Measurements from ENCODE around the gene ZNRF4. TPM values are rescaled to one million over a fixed set of nuclear protein-coding genes. Genes with fewer than 3 reads are reported as not detected.

ZNRF4 gene
- total and polyA plus RNA-seq, 2 of the 8 experiments (the other 6 are each of a cell fraction or from before 2014, with no cell fraction given) = not detected

DNA sequence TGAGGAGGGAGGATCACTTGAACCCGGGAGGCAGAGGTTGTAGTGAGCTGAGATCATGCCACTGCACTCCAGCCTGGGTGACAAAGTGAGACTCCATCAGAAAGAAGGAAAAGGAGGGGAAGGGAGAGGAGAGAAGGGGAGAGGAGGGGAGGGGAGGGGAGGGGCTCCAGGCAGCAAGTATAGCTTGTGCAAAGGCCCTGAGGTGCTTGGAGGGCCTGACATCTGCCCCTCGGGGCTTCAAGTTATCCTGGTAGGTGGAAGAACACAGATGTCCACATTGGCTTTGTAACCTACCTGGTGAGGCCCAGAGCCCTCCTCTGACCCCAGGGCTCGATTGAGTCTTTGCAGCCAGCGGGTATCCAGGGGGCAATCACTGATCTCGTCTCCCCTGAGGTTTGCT, 11.5 kb upstream of the ZNRF4 start:
- Histone ChIP-seq H3K56ac (replicated peaks; ENCODE audit: insufficient read length, low read depth, low read length) (no peak overlapping the region), H3K27me3 (replicated peaks in 1 of 4; ENCODE audit: control insufficient read depth in 3 of 4, extremely low read depth in 1 of 4, insufficient read depth in 3 of 4, low read length in 3 of 4) (no peaks in the 10 kb centered on the region; a peak in 3 of 7 replicates), H2BK120ac (replicated peaks; ENCODE audit: low read depth, low read length) (no peak overlapping the region), H3K4me1 (replicated peaks in 1 of 4; ENCODE audit: control insufficient read depth in 3 of 4, insufficient read depth in 4 of 4, low read length in 3 of 4) (no peaks in the 10 kb centered on the region), H2BK20ac (ENCODE audit: low read length) (no peak overlapping the region), H2BK15ac (ENCODE audit: low read length) (no peak overlapping the region), H3K4me2 (ENCODE audit: insufficient read depth in 1 of 2, low read depth in 2 of 2, low read length in 2 of 2) (no peak overlapping the region), H4K8ac (ENCODE audit: extremely low read depth, insufficient read depth, low read length) (no peak overlapping the region), H3K79me2 (ENCODE audit: control insufficient read depth in 1 of 2, insufficient read depth in 2 of 2, low read length in 2 of 2) (no peaks in the 10 kb centered on the region), H2BK5ac (ENCODE audit: low read depth, low read length) (no peak overlapping the region), H3K9ac (replicated peaks in 1 of 4; ENCODE audit: extremely low read depth in 1 of 4, low read depth in 3 of 4, low read length in 3 of 4) (no peak overlapping the region), H3K4ac (replicated peaks; ENCODE audit: insufficient read length, low read depth, low read length) (no peak overlapping the region), H2AFZ (ENCODE audit: low read length) (no peak overlapping the region), H3K4me3 (ENCODE audit: extremely low read depth in 1 of 4, insufficient read depth in 2 of 4, low read depth in 3 of 4, low read length in 4 of 4) (no peak overlapping the region), H4K5ac (ENCODE audit: insufficient read length, low read depth, low read length) (no peak overlapping the region), H3K36me3 (ENCODE audit: control insufficient read depth in 2 of 4, insufficient read depth in 4 of 4, low read length in 3 of 4) (no peaks in the 10 kb centered on the region), H3K27ac (ENCODE audit: low read depth, low read length) (no peak overlapping the region), H3K23me2 (ENCODE audit: low read depth, low read length) (0 out of 2 replicates have a peak, but pooled peaks cover 1% of the 10 kb centered on the region), H3K23ac (ENCODE audit: insufficient read length) (no peak overlapping the region), H3K14ac (ENCODE audit: insufficient read length) (no peak overlapping the region), H3K9me3 (ENCODE audit: insufficient read depth in 2 of 2, low read depth in 1 of 2, low read length in 1 of 2) (no peaks in the 10 kb centered on the region), H2BK12ac (ENCODE audit: low read depth, low read length) (no peak overlapping the region), H3K18ac (ENCODE audit: extremely low read depth, low read length) (no peak overlapping the region), H3K79me1 (ENCODE audit: low read depth, low read length) (no peaks in the 10 kb centered on the region), H4K20me1 (replicated peaks in 1 of 2; ENCODE audit: control insufficient read depth in 1 of 2, insufficient read depth in 2 of 2, low read length in 2 of 2) (no peaks in the 10 kb centered on the region), H4K91ac (replicated peaks; ENCODE audit: insufficient read length, low read length) (no peak overlapping the region), H2AK5ac (ENCODE audit: low read depth, low read length) (no peak overlapping the region)
- TF ChIP-seq JUND (IDR thresholded peaks at IDR 0.05; ENCODE audit: low read length) = no peak
- no peak for TF ChIP-seq RFX5 (IDR thresholded peaks at IDR 0.05; ENCODE audit: borderline replicate concordance, low read depth, low read length)
- no peak for TF ChIP-seq SP2 (IDR thresholded peaks at IDR 0.05; ENCODE audit: low read length)
- no peak for TF ChIP-seq BRCA1 (IDR thresholded peaks at IDR 0.05; ENCODE audit: low read depth, low read length)
- TF ChIP-seq, protein P1, sequence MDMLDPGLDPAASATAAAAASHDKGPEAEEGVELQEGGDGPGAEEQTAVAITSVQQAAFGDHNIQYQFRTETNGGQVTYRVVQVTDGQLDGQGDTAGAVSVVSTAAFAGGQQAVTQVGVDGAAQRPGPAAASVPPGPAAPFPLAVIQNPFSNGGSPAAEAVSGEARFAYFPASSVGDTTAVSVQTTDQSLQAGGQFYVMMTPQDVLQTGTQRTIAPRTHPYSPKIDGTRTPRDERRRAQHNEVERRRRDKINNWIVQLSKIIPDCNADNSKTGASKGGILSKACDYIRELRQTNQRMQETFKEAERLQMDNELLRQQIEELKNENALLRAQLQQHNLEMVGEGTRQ (IDR thresholded peaks at IDR 0.05; ENCODE audit: low read length) = no peak
- no peak for TF ChIP-seq POLR2AphosphoS5 (IDR thresholded peaks at IDR 0.05; ENCODE audit: low read depth, low read length)
- no peak for TF ChIP-seq MAX (IDR thresholded peaks at IDR 0.05)
- no peak for TF ChIP-seq GTF2F1 (IDR thresholded peaks at IDR 0.05; ENCODE audit: borderline replicate concordance, low read depth, low read length)
- no peak for TF ChIP-seq GABPA (IDR thresholded peaks at IDR 0.05; ENCODE audit: borderline replicate concordance, insufficient read depth, low read length)
- no peak for TF ChIP-seq CTBP2 (IDR thresholded peaks at IDR 0.05; ENCODE audit: borderline replicate concordance, insufficient read depth, insufficient read length, low read length)
- no peak for TF ChIP-seq RXRA (IDR thresholded peaks at IDR 0.05; ENCODE audit: insufficient read depth, low read depth, low read length)
- no peak for TF ChIP-seq TAF1 (IDR thresholded peaks at IDR 0.05; ENCODE audit: low read depth, low read length)
- TF ChIP-seq JUN (IDR thresholded peaks at IDR 0.05; ENCODE audit: low read depth, low read length) = no peak
- no peak for DNase-seq (ENCODE audit: low read depth in 1 of 2, low spot score in 2 of 2)
- CTCF ChIA-PET (ENCODE audit: partially characterized antibody) = no interaction called here
- no peak for FAIRE-seq
- POLR2A ChIA-PET (ENCODE audit: partially characterized antibody) = interaction anchor here (0.6 kb wide), 1 partner anchor 103 kb away, joined by 3 read pairs; the partner anchor contains the start of gene PTPRS
- WGBS, 2 experiments (ENCODE audit: extremely low coverage in 1 of 2, insufficient coverage in 1 of 2, insufficient read length in 1 of 2, insufficient replicate concordance in 2 of 2, low coverage in 1 of 2, low lambda C conversion rate in 2 of 2, missing lambda C conversion rate in 1 of 2) = 78% methylated on average over 3 of the region's 5 CpGs; no CpG with 5 or more reads in 1 of the 2 experiments
